MM.1S (cell line): ENCODE results near the gene ADK.

Experiments used
- CTCF ChIP-seq: fragments of 300-600 bp; sonication (generic); IDR thresholded peaks from 2 replicates; pipeline ENCODE4 v1.5.1; 2016; ENCODE audit warnings: antibody characterized with exemption, low read length, mixed read lengths
- EZH2 ChIP-seq: fragments of 300-600 bp; sonication (generic); optimal IDR thresholded peaks from 2 replicates; pipeline ENCODE3; 2017; ENCODE audit warnings: low read depth, mild to moderate bottlenecking, antibody characterized with exemption, low read length, mixed read lengths

- no peak for TF ChIP-seq EZH2
- TF ChIP-seq CTCF: no peak
These were observed 266.4 kb downstream of the ADK start for GRCh38 chr10:74417397-74417796.
